Neural cell (in vitro differentiated cells): ENCODE data around the gene PYGO2. TPM values are rescaled to one million over a fixed set of nuclear protein-coding genes. Genes with fewer than 3 reads are reported as not detected.

Experiments
- H2AFZ ChIP-seq: fragments of 200-600, 300-800 bp; sonication (generic), shearing (Covaris generic); 2 replicates; pipeline ENCODE4 v1.6.0; 2014; ENCODE audit warnings: low read depth, mild to moderate bottlenecking, antibody characterized with exemption, low read length, moderate library complexity
- H3F3A ChIP-seq: fragments of 200-600 bp; shearing (Covaris generic); 2 replicates; pipeline ENCODE4 v1.6.1; 2016; ENCODE audit warnings: mild to moderate bottlenecking, moderate library complexity, mixed read lengths, antibody characterized with exemption, low read length; ENCODE audit not compliant: insufficient read depth, poor library complexity, severe bottlenecking
- H3K27ac ChIP-seq: fragments of 200-600, 300-800 bp; sonication (generic), shearing (Covaris generic); 2 replicates; pipeline ENCODE4 v1.5.1; 2014; ENCODE audit warnings: mild to moderate bottlenecking, low read length, moderate library complexity
- H3K27me3 ChIP-seq: fragments of 300-800, 200-600 bp; sonication (generic), shearing (Covaris generic); 2 replicates; pipeline ENCODE4 v1.6.0; 2014; ENCODE audit warnings: mild to moderate bottlenecking, low read depth, low read length, moderate library complexity; ENCODE audit not compliant: insufficient read depth
- H3K36me3 ChIP-seq: fragments of 300-800, 200-600 bp; sonication (generic), shearing (Covaris generic); 2 replicates; pipeline ENCODE4 v1.5.1; 2014; ENCODE audit warnings: mild to moderate bottlenecking, antibody characterized with exemption, low read length, moderate library complexity; ENCODE audit not compliant: insufficient read depth
- H3K4me2 ChIP-seq: fragments of 300-800, 200-600 bp; sonication (generic), shearing (Covaris generic); 2 replicates; pipeline ENCODE4 v1.6.0; 2014; ENCODE audit warnings: mild to moderate bottlenecking, low read length
- H3K4me3 ChIP-seq: fragments of 300-800, 200-600 bp; sonication (generic), shearing (Covaris generic); 2 replicates; pipeline ENCODE4 v1.5.1; 2014; ENCODE audit warnings: mild to moderate bottlenecking, low read length, moderate library complexity
- H3K79me2 ChIP-seq: fragments of 200-600 bp; shearing (Covaris generic); replicated peaks from 2 replicates; pipeline ENCODE4 v1.6.0; 2014; ENCODE audit warnings: mild to moderate bottlenecking, low read length, moderate library complexity; ENCODE audit not compliant: insufficient read depth
- H3K9ac ChIP-seq: fragments of 300-800, 200-600 bp; sonication (generic), shearing (Covaris generic); 2 replicates; pipeline ENCODE4 v1.6.1; 2016; ENCODE audit warnings: mild to moderate bottlenecking, low read length, mixed read lengths
- H3K9me2 ChIP-seq: fragments of 200-600 bp; shearing (Covaris generic); 2 replicates; pipeline ENCODE4 v1.6.1; 2016; ENCODE audit warnings: mild to moderate bottlenecking, low read length, mixed read lengths; ENCODE audit not compliant: insufficient read depth
- H3K9me3 ChIP-seq: fragments of 200-600, 300-800 bp; sonication (generic), shearing (Covaris generic); 2 replicates; pipeline ENCODE4 v1.6.1; 2016; ENCODE audit warnings: mild to moderate bottlenecking, mixed run types, low read length, moderate library complexity, mixed read lengths
- H4K20me1 ChIP-seq: fragments of 200-600 bp; shearing (Covaris generic); 2 replicates; pipeline ENCODE4 v1.6.1; 2016; ENCODE audit warnings: mild to moderate bottlenecking, mixed run types; ENCODE audit not compliant: insufficient read depth
- CTCF ChIP-seq: fragments of 450-650 bp; IDR thresholded peaks from 2 replicates; pipeline ENCODE4 v1.5.1; 2014; ENCODE audit warnings: antibody characterized with exemption, mild to moderate bottlenecking, moderate library complexity; ENCODE audit not compliant: poor library complexity, severe bottlenecking
- EP300 ChIP-seq: fragments of 450-650 bp; conservative IDR thresholded peaks from 2 replicates; pipeline ENCODE4 v1.6.1; 2014; ENCODE audit warnings: antibody characterized with exemption, mild to moderate bottlenecking, moderate library complexity; ENCODE audit not compliant: poor library complexity, severe bottlenecking
- EZH2 ChIP-seq: fragments of 200-600, 300-800 bp; shearing (Covaris generic), sonication (generic); IDR thresholded peaks from 2 replicates; pipeline ENCODE4 v1.6.1; 2014; ENCODE audit warnings: antibody characterized with exemption, low read length, borderline replicate concordance, mild to moderate bottlenecking; ENCODE audit not compliant: insufficient read depth, poor library complexity, severe bottlenecking
- MXI1 ChIP-seq: fragments of 450-650 bp; conservative IDR thresholded peaks from 2 replicates; pipeline ENCODE4 v1.6.1; 2014; ENCODE audit warnings: antibody characterized with exemption, mild to moderate bottlenecking; ENCODE audit not compliant: poor library complexity, severe bottlenecking
- POLR2AphosphoS5 ChIP-seq: IDR thresholded peaks from 2 replicates; pipeline ENCODE4 v1.6.1; 2012
- RAD21 ChIP-seq: fragments of 450-650 bp; conservative IDR thresholded peaks from 2 replicates; pipeline ENCODE4 v1.6.1; 2014; ENCODE audit warnings: antibody characterized with exemption, mild to moderate bottlenecking, moderate library complexity
- REST ChIP-seq: IDR thresholded peaks from 2 replicates; pipeline ENCODE4 v1.6.1; 2012; ENCODE audit warnings: borderline replicate concordance
- SMC3 ChIP-seq: fragments of 450-650 bp; conservative IDR thresholded peaks from 2 replicates; pipeline ENCODE4 v1.6.1; 2014; ENCODE audit warnings: antibody characterized with exemption, mild to moderate bottlenecking, moderate library complexity; ENCODE audit not compliant: poor library complexity
- TAF1 ChIP-seq: IDR thresholded peaks from 2 replicates; pipeline ENCODE4 v1.6.1; 2012; ENCODE audit warnings: low read depth
- polyA plus RNA-seq: library from polyadenylated mRNA; depleted of rRNA; stranded (reverse); fragments of >200 nt; gene quantifications from 2 replicates; pipeline ENCODE4 v1.2.3, GENCODE V29; 2014

PYGO2 gene
- polyA plus RNA-seq, 1 donor from 2014 or later: 13.4 TPM

DNA sequence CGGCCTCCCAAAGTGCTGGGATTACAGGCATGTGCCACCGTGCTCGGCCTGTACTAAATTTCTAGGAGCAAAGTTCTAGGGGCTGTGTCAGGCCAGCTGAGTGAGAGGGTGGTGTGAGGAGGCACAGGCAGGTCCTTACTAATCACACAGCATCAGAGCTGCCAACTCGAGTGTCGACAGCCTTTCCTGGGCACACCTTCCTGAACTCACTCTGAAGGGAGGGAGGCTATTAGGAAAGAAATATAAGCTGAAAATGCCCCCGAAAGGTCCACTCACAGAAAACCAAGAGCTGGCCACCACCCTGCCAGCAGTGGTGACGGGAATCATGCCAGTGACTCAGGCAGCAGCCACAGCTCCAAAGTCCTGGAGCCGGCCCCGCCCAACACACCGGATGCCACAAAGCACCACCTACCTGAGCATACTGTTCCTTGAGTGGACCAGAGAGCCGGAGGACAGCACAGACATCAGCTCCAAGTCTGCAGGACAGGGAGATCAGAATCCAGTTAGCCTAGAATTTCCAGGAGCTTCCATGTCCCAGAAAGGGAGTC lies 29.6 kb downstream of the PYGO2 start:
- no peaks in the 10 kb centered on the region for H3K27me3 ChIP-seq
- H3K4me3 ChIP-seq: no peak overlapping the region
- no peaks in the 10 kb centered on the region for H4K20me1 ChIP-seq
- H3K79me2 ChIP-seq: peaks cover 6% of the 10 kb centered on the region
- no peak overlapping the region for H3K27ac ChIP-seq
- no peaks in the 10 kb centered on the region for H3K9me2 ChIP-seq
- no peaks in the 10 kb centered on the region for H3K9me3 ChIP-seq
- no peaks in the 10 kb centered on the region for H3F3A ChIP-seq
- TF ChIP-seq EZH2 (no peak), RAD21 (no peak), EP300 (no peak), MXI1 (no peak), REST (no peak), SMC3 (no peak), POLR2AphosphoS5 (no peak), CTCF (no peak), TAF1 (no peak)
- H2AFZ ChIP-seq: no peak overlapping the region
- no peaks in the 10 kb centered on the region for H3K36me3 ChIP-seq
- H3K4me2 ChIP-seq: no peak overlapping the region
- no peak overlapping the region for H3K9ac ChIP-seq

- Histone ChIP-seq H3K4me3 (no peak overlapping the region), H2AFZ (no peak overlapping the region), H3K27ac (no peak overlapping the region), H3K36me3 (no peaks in the 10 kb centered on the region), H3K9me3 (no peaks in the 10 kb centered on the region), H3K79me2 (no peaks in the 10 kb centered on the region), H3F3A (no peaks in the 10 kb centered on the region), H4K20me1 (no peaks in the 10 kb centered on the region), H3K9me2 (no peaks in the 10 kb centered on the region), H3K9ac (no peak overlapping the region), H3K27me3 (no peaks in the 10 kb centered on the region), H3K4me2 (no peak overlapping the region)
- TF ChIP-seq RAD21 (no peak), SMC3 (no peak), REST (no peak), CTCF (no peak), EZH2 (no peak), EP300 (no peak), TAF1 (no peak), POLR2AphosphoS5 (no peak), MXI1 (no peak)
Measured at GRCh38 chr1:154926201-154926600, 35.4 kb downstream of the PYGO2 start.
